ENCODE measurements around the gene WASF2.
"Not testable (repeated sequence)": the region's sequence is repeated elsewhere in the genome, so short reads cannot be mapped to it uniquely, and the experiment has no call there.

Gene WASF2, protein sequence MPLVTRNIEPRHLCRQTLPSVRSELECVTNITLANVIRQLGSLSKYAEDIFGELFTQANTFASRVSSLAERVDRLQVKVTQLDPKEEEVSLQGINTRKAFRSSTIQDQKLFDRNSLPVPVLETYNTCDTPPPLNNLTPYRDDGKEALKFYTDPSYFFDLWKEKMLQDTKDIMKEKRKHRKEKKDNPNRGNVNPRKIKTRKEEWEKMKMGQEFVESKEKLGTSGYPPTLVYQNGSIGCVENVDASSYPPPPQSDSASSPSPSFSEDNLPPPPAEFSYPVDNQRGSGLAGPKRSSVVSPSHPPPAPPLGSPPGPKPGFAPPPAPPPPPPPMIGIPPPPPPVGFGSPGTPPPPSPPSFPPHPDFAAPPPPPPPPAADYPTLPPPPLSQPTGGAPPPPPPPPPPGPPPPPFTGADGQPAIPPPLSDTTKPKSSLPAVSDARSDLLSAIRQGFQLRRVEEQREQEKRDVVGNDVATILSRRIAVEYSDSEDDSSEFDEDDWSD

DNA sequence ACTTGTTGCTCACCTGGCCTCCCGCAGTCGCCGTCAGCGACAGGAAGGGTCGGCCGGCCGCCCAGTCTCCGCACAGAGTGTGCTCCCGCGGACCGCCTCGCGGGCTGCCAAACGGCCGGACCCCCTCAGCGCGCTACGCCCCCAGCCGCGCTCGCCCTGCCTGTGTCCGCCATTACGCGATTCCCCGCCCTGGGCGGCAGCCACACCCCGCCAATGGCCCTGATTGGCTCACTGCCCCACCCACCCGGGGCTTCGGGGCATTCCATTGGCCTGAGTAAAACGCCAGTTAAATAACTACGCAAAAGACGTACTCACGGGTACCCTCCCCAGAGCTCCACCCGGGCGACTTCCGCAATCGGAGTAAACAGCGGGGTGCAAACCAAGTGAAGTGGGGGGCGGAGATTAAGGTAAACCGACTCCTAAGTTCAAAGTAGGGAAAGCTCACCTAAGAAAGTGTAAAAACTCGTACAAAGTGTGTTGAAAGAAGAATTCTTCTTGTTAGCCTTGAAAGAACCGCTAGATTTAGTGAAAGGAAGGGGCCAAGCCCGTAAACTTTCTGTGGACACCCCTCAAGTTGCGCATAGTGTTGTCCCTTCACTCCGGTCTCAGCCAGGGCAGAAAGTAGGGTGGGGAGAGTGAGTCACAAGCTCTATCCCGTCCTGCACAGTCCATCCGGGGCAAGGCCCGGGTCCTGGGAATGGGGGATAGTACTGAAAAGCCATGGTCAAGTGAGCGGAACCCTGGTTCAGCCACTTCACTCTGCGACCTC, at the start of gene WASF2:
Gene WASF2, minus strand, starts transcription at position 195 of the 769 bp plus-strand sequence. CDS start 61,277 bp downstream, outside the sequence.
- DNase-seq (ENCODE audit: low read depth in 1 of 2, low spot score in 1 of 2) = peak; percentile 91 to 93

DNA sequence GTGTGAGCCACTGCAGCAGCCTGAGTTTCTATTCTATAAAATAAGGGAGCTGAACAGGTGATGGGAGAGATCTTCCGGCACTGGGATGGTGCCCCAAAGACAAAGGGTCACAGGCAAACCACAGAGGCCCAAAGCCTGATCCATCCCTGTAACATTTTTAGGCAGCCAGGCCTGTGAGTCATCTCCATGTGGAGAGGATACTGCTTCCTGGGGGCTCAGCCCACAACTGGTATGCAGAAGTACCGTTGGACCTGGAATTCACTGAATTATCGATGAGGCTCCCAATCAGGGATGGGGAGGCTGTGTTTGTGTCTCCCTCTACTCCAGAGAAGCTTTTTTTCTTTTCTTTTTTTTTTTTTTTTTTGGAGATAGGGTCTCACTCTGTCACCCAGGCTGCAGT, 48.8 kb upstream of the WASF2 start:
- DNase-seq (ENCODE audit: low read depth in 1 of 2, low spot score in 1 of 2) = no peak

DNA sequence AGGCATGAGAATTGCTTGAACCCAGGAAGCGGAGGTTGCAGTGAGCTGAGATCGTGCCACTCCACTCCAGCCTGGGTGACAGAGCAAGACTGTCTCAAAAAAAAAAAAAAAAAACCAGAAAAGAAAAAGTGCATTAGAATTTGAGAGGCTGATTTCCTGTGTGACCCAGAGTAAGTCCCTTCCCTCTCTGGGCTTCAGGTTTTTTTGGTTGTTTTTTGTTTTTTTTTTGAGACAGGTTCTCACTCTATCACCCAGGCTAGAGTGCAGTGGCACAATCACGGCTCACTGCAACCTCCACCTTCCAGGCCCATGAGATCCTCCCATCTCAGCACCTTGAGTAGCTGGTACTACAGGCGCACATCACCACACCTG, 48.3 kb upstream of the WASF2 start:
- DNase-seq (ENCODE audit: low read depth in 1 of 2, low spot score in 1 of 2) = not testable (repeated sequence)

DNA sequence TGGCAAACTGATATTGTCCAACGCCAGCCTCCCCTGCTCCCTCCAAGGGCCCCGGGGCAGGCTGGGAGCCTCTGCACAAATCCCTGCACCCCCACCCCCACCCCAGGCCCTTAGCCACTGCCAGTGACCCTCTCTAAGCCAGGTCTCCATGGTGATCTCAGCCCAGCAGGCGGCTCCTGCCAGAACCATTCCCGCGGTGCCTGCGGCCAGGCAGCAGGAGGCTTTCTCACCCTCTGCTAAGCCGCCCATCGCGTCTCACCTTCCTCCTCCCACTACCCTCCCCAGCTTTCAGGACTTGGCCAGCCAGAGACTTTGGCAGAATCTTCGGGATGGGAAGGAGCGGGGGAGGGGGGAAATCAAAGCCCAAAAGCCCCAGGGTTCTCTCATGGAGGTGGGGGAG, 46.8 kb upstream of the WASF2 start:
- no peak for DNase-seq (ENCODE audit: low read depth in 1 of 2, low spot score in 1 of 2)

DNA sequence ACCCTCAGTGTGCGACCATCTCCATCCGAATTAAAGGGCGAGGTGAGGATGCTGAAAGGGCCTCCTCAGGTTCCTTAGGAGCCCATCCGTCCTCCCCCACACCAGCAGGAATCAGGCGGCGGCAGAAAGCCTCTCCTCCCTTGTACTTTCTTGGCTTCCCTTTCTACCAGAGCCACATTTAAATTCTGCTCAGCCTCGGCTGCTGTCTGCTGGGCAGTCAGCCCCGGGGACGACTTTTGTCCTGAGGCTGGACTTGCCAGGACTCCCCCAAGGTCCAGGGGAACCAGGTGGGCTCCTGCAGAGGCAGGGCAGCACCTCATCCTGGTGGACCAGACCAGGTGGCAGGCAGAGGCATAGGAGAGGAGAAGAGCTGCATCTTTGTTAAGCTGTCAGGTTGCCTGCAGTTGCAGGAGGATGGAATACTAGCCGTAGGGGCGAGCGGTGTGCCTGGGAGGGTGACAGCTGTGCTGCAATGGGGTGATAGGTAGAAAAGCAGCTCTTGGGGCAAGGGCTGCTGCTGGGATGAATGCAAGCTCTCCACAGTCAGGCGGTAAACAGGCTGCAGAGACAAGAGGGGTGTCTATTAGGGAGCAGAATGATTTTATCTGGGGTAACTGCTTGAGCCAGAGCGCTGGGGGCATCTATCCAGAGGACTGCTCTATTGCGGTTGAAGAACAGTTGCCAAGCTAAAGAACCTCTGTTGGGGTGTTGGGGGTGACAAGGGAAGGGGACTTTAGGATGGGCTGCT, 46.2 kb upstream of the WASF2 start:
- DNase-seq (ENCODE audit: low read depth in 1 of 2, low spot score in 1 of 2) = no peak

DNA sequence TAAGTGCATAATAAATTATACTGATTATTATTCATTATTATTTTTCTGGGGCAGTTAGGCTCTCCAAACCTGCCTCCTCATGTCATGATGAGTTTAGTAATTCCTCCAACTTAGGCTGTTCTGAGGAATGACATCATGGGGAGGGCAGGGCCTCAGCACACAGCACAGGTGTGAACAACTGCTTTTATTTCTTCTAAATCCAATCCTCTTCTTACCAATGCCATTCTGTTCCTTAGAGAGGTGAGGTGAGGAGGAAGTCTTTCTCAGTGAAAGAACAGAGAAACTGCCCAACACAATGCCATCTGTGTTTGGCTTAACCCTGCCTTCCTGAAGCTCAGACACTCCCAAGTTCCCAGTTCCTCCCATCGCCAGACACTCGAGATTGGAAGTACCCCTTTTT, 45.4 kb upstream of the WASF2 start:
- no peak for DNase-seq (ENCODE audit: low read depth in 1 of 2, low spot score in 1 of 2)

DNA sequence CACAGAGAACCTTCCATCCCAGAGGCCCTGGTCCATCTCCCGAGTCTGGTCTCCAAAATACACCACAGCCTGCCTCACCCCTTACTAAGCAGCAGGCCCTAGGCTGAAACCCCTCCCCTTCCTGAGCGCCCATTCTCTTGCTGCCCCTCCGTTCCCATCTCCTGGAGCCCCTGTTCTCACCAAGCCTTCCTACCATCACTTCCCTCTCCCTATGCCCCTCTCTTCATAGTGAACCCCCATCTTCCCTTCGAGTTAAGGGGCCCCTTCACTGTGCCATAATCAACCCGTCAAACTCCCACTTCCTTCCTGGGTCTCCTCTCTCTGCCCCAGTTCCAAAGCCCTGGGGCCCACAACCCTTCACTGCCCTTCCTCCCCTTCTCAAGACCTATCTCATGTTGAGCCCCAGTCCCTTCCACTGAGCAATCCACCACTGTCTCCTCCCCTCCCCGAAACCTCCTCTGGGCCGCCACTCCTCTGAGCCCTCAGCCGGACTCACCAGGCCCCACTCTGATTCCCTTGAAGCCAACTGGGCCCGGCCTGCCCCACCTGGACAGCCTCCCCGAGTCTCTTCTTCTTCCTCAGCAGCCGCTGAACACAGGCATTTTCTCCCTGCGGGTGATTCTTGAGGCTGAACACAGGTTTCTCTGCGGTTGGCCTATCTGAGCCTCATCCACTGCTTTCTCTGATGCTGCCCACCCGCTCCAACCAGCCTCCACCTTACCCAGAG, 42.2 kb upstream of the WASF2 start:
- no peak for DNase-seq (ENCODE audit: low read depth in 1 of 2, low spot score in 1 of 2)

DNA sequence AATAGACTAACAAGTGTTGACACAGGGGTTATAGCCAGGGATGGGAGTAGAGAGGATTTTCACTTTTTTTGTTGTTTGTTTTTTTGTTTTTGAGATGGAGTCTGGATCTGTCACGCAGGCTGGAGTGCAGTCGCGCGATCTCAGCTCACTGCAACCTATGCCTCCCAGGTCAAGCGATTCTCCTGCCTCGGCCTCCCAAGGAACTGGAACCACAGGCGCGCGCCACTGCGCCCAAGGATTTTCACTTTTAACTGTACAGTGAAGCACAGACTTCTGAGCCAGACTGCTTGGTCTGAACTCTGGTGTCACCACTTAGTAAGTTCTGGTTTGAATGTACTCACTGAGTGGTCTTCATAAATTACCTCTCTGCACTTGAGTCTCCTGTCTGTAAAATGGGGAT, 40.2 kb upstream of the WASF2 start:
- no peak for DNase-seq (ENCODE audit: low read depth in 1 of 2, low spot score in 1 of 2)

DNA sequence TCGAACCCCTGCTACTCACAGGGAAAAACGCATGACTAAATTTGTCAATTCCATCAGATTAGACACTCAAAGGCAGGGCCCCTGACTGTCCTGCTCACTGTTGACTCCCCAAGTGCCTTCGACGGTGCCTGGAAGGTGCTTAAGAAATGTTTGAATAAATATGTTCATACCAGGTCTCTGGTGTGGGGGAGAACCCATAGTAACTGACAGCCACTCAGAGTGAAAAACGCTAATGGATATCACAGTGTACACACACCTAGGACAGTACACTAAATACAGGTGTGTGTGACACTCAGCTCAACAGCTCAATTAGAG, 39.7 kb upstream of the WASF2 start:
- no peak for DNase-seq (ENCODE audit: low read depth in 1 of 2, low spot score in 1 of 2)

DNA sequence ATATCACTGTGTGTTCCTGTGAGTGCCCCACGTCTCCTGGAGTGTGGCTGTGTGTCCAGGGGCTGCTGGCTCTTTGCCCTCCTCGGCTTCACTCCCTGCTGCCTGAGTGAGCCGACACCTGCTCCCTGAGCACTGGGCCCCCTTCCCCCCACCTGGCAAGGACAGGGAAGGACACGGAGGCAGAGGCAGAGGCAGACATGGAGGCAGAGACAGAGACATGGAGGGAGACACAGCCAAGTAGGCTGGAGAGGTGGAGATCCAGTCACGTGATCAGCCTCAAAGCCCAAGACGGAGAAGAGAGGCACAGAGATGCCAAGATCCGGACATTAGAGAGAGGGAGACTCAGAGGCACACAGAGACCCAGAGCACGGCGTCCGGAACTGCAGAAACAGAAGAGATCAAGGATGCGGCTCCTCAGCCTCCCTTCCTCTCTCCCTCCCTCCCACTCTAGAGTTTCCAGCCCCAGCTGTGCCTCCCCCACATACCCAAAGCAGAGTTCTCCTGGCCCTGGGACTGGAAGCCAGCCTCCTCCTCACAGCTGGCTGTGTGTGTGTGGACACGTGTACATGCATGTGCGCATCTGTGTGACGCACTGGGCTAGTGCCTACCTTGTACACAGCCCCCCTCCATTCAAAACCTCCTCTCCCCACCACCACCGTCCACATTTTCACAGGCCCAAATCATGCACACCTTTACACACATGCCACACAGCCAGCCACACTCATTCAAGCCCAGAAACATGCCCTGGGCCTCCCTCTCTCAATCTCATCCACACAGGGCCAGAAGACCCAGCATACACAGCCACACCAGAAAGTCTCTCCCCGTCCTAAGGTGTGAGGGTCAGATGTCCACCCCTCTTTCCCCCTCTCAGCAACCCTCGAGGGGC, 39.1 kb upstream of the WASF2 start:
- no peak for DNase-seq (ENCODE audit: low read depth in 1 of 2, low spot score in 1 of 2)

DNA sequence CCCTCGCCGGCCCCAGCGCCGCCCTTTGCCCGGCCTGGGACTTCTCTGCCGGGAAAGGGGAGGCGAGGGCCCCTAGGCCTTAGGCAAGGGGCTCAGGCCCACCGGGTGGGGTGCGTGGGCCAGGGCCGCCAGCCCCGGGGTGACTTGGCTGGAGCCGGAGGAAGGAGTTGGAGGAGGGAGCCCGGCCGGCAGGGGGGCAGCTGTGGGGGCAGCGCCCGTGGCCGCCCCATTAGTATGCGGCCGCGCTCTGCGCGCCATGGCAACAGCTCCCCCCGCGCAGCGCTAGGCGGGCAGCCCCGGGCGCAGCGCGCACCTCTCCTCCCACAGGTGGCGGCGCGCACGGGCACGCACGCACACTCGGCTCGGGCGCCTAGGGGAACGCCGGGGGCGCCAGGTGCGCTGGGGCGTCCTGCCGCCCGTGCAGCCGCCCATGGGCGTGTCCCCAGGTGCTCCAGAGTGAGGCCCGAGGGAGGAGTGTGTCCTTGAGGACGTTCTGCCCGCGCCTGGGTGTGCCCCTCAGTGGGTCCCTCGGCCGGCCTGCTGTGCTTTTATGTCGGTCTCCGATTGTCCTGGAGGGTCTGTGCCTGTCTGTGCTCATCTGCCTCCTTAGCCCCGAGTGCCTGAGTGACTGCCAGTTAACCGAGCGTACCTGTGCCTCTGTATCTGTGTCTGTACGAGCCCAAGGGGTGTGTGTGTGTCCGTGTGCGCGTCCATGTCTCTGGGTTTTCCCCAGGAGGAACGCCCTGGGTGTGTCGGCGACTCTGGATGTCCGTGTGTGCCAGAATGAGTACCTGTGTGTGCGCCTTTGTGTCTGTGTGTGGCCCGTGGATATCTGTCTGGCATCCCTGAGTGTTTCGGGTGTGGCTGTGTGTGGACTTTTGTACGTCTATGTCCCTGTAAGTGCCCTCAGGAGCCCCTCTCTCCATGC, 38.2 kb upstream of the WASF2 start:
- peak in 1 of 2 donors; percentile 32 for DNase-seq (ENCODE audit: low read depth in 1 of 2, low spot score in 1 of 2)

DNA sequence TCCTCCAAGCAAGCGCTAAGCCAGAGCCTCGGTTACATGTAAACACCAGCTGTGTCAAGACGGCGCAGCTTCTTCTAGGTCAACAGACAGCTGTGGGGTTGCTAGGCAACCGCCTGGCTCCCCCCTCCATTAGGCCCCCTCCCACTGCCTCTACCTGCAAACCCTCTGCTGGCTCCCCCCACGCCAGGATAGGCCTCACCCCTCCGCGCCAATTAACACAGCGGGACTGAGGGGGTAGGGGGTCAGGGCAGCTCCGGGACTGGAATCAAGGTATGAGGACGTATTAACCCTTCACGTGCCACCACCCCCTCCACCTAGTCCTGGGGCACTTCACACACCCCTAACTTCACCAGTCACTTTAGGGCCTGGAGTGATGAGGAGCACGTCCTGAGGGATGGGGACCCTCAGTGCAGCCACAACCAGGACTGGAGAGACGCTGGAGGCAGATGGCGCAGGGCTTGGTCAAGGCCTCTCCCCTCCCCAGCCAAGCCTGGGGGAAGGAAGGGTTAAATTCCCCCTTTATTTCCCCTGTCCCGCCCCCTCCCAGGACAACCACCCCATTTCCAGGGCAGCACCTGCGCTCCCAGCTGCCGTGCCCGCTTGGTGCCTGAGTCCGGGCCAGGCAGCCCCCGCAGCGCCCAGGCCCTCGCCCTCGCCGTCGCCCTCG, 37.4 kb upstream of the WASF2 start:
- DNase-seq (ENCODE audit: low read depth in 1 of 2, low spot score in 1 of 2) = no peak

DNA sequence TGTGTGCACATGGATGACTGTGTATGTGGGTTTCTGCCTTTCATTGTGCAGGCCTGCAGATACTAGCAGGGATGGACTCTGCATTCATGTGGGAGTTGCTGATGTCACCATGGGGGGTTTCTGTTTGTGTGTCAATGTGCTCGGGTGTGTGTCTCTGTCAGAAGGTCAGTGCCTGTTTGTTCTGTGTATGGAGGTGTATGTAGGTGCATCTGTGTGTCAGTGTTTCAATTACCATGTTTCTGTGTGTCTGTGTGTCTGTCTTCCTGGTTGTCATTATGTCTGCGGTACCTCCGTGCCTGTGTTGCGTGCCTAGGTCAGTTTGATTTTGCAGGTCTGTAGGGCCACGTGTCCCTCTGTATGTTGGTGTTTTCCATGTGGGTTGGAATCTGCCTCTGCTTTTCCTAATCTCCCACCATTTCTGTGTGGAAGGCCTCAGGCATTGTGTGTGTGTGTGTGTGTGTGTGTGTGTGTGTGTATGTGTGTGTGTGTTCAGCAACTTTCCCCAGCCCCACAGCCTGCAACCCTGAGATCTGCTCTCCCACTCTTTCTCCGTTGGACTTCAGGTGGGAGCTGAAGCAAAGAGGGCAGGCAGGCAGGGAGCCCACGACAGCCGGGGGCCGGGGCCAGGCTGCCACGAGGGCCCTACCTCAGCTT, 36.7 kb upstream of the WASF2 start:
- no peak for DNase-seq (ENCODE audit: low read depth in 1 of 2, low spot score in 1 of 2)

DNA sequence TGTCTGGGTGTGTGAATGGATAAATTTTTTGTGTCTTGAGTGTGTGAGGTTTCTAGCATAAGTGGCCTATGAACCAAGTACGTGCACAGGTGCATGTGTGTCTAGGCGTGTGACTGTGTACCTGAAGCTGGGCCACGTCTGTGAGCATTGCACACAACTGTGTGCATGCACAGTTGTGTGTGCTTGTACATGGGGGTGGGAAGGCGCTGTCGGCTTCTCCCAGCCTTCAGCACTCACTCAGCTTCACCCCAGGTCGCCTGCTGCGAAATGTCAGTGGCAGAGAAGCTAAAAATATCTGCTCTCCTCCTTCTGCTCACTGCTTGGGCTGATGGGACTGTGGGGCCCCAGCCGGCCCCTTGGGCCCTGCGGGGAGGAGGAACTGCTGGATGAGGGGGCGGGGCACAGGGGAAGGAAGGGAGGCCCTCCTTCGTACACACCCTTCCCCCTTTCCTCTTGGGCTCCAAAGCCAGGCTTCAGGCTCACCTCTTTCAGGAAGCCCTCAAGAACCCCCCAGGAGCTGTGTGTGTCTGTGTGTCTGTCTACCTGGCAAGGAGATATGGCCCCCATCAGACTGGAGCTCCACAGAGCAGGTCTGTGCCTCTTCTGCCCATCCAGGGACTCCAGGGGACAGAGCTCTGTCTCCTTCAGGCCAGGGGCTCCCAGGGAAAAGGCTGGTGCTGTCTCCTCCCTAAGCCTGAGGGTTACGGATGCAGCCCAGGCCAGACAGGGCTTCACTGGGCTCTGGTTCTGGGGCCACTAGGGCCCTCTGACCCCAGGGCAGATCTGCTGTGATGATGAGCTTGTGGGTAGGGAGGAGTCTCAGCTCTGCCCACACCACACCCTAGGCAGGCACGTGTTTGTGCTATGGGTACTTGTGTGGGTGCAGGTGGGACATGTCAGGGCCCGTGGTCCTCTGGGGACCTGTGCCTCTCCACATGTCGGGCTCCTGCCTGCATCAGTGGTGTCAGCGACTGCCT, 35.6 kb upstream of the WASF2 start:
- DNase-seq (ENCODE audit: low read depth in 1 of 2, low spot score in 1 of 2) = no peak

DNA sequence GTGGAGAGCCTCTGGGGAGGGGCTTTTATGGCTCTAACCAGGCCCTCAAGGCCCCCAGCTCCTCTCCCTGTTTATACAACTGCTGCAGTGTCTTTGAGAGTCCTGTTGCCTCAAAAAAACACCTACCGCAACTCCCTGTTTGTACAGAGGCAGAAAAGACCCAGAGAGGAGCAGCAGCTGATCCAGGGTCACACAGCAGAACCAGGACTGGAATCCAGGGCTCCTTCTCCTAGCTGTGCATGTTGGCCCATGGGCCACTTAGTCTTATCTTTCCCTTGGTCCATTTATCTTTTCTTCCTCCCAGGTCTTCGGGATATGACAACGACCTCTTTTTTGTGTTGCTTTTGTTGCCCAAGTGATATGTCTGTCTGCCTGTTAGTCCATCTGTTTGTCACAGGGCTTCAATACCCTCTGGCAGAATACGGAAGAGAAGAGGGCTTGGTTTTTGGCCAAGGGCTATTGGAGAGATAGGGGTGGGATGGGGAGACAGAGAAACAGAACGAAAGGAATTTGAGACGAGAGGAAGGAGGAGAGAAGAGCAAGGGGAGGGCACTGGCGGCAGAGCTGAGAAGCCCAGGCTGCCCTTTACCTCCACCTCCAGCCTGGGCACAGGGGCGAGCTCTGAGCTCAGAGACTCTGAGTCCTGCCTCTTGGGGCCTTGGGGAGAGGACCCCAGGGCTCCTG, 33.5 kb upstream of the WASF2 start:
- no peak for DNase-seq (ENCODE audit: low read depth in 1 of 2, low spot score in 1 of 2)

Data from activated T-helper 1 cell treated with anti-CD3 and anti-CD28 coated beads, Interleukin-2, amount 50 U/mL, for 16 hours (primary cell).